ENCODE data around the gene DCDC2C. TPM values are rescaled to one million over a fixed set of nuclear protein-coding genes. Genes with fewer than 3 reads are reported as not detected.

Gene DCDC2C
- total RNA-seq, 1 donor from 2014 or later: not detected

DNA sequence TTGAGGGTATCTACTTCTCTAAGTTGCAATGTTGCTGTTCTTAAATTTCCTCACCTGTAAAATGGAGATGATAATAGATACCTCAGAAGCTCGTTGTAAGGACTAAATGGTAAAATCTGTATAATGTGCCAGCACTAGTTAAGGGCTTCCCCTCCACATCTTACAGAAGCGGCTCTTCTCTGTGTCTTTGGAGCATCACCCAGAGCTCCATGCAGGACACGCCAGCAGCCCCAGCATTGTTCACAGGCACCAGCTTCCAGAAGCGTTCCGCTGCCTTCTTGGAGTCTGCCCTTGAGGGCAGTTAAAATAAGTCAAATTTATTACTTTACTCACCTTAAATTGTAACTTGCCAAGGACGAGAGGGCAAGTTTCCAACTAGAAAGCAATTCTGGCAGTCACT is 5.8 kb downstream of the DCDC2C start:
- no peak for DNase-seq (ENCODE audit: low read depth)

GRCh38 chr2:3712424-3712823 is 9.0 kb downstream of the DCDC2C start:
- DNase-seq (ENCODE audit: low read depth): no peak

DNA sequence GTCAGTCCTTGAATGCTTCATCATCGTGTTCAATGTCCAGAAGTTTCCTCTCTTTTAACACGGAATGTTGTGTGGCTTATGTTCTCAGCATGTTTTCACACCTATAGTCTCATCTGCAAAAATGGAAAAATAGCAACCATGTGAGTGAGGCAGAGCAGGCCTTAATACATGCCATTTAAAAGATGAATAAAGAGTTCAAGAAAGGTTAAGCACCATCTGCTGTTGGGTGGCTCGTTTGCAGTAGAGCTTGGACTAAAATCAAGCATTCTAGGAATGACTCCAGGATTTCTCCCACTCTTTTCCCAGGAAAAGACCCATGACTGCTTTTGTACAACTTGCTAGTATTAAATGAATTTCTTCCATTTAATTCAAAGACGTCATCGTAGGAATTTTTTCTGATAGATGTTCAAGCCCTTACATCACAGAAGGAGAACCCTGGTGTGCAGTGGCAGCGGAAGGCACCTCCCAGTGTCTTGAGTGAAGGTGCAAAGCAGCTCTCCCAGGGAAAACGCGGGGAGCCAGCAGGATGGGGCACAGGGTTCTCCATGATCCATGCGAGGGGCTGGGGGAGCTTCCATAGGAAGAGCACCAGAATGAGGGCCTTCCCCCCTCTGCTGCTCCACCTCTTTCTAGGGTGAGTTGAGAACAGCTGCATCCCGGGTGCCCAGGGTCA is 9.6 kb downstream of the DCDC2C start:
- no peak for DNase-seq (ENCODE audit: low read depth)

DNA sequence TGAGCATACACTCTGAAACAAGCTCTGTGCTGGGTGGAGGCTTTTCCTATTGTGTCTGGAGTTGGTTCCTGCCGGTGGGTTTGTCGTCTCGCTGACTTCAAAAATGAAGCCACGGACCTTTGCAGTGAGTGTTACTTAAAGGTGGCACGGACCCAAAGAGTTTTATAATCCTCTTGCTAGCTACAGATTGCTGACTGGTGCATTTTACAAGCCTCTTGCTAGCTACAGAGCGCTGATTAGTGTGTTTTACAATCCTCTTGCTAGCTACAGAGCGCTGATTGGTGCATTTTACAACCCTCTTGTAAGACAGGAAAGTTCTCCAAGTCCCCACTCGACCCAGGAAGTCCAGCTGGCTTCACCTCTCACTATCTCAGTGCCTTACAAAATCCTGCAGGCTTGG is 15.3 kb downstream of the DCDC2C start:
- no peak for DNase-seq (ENCODE audit: low read depth)

- DNase-seq (ENCODE audit: low read depth): no peak
Measured at GRCh38 chr2:3725002-3725401, 21.6 kb downstream of the DCDC2C start.

DNA sequence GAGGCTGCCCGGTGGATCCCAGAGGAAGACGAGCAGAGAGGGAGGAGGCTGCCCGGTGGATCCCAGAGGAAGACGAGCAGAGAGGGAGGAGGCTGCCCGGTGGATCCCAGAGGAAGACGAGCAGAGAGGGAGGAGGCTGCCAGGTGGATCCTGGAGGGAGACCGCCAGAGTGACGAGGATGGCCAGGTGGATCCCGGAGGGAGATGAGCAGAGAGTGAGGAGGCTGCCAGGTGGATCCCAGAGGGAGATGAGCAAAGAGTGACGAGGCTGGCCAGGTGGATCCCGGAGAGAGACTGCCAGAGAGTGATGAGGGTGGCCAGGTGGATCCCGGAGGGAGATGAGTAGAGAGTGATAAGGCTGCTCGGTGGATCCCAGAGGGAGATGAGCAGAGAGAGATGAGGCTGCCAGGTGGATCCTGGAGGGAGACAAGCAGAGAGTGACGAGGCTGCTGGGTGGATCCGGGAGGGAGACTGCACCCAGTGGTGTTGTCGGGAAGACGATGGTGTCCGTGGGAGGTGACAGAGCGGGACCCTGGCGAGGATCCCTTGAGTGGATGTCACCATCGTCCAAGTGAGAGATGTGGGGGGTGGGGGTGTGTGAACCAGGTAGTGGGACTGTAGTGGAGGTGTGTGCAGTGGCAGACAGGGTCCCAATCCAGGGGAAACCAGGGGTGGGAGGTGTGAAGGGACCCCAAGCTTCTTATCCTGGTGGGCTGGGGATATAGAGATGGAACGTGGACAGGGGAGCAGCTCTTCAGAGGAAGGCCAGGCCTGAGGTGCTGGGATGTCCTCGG is 22.3 kb downstream of the DCDC2C start:
- DNase-seq (ENCODE audit: low read depth): no peak

DNA sequence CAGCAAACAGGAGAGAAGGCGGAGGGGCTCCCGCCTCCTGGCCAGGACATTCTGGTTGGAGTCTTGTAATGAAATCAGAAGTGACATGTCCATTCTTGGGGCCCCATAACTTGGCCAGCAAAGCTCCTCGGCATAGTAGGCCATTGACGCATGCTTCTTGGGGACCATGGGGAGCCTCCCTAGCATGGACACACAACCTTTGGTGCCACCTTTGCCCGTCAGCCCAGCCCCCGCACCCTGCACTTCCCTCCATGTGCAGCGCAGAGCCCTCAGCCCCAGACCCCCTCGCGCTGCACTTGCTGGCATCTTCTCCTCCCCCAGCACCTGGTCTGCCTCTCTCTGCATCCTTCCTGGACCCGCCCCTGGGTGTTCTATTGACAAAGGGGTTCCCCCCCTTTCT is 23.1 kb downstream of the DCDC2C start:
- DNase-seq (ENCODE audit: low read depth): no peak

GRCh38 chr2:3727397-3728045 is 24.1 kb downstream of the DCDC2C start:
- no peak for DNase-seq (ENCODE audit: low read depth)

GRCh38 chr2:3728104-3729054 is 25.0 kb downstream of the DCDC2C start:
- peak; percentile 33 for DNase-seq (ENCODE audit: low read depth)

- no peak for DNase-seq (ENCODE audit: low read depth)
Measured at GRCh38 chr2:3729055-3729448, 25.7 kb downstream of the DCDC2C start.

- DNase-seq (ENCODE audit: low read depth): no peak
Measured at GRCh38 chr2:3729786-3730185, 26.4 kb downstream of the DCDC2C start.

- peak; percentile 2 for DNase-seq (ENCODE audit: low read depth)
Measured at GRCh38 chr2:3730646-3731045, 27.3 kb downstream of the DCDC2C start.

DNA sequence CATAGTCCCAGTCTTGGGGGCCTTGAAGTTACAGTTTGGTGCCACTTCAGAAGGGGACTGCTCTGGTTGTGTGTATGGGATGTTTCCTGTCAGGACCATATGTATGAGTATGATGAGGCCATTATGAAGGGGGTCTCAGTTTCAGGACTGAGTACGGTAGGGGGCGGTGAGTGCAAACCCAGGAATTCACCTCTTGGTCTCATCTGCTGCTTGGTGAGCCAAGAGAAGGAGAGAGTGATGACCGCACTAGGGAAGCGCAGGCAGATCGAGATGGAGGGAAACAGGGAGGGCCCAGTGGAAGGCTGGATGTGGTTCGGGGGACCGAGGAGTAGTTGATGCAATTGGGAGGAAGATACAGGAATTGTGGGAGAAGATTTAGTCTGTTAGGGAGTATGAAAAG is 28.5 kb downstream of the DCDC2C start:
- DNase-seq (ENCODE audit: low read depth): no peak

GRCh38 chr2:3736112-3736511 is 32.7 kb downstream of the DCDC2C start:
- DNase-seq (ENCODE audit: low read depth): no peak

DNA sequence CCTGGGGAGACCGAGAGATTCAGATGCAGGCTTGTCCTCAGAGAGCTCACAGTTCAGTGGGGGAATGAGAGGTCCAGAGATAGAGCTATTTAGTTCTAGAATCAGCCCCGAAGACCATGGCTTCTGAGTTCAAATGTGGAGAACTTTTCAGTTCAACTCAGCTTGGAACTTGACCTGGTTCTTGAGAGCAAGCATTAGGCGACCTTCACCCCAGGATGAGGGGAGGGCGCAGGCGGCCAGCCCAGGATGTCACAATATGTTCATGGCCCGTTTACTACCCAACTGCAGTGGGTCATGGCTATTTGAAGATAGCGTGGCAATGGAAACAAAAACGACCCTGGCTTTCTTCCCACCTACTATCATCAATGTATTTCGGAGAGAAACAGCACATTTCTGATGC is 33.8 kb downstream of the DCDC2C start:
- DNase-seq (ENCODE audit: low read depth): no peak

- peak; percentile 3 for DNase-seq (ENCODE audit: low read depth)
Measured at GRCh38 chr2:3738454-3738853, 35.1 kb downstream of the DCDC2C start.

DNA sequence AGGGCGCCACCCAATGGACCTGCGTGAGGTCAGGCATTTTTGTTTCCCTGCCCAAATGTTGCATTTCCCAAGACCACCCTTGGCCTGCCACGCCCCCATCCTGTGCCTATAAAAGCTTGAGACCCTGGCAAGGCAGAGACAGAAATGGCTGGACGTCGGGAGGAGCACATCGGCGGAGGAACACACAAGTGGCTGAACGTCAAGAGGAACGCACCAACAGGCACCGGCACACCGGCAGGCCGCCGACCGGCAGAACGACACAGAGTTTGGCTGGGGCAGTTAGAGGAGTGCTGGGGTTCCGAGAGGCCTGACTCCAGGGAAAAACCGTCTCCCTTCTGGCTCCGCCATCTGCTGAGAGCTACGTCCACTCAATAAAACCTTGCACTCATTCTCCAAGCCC is 35.9 kb downstream of the DCDC2C start:
- DNase-seq (ENCODE audit: low read depth): no peak

GRCh38 chr2:3741396-3741795 is 38.0 kb downstream of the DCDC2C start:
- no peak for DNase-seq (ENCODE audit: low read depth)

DNA sequence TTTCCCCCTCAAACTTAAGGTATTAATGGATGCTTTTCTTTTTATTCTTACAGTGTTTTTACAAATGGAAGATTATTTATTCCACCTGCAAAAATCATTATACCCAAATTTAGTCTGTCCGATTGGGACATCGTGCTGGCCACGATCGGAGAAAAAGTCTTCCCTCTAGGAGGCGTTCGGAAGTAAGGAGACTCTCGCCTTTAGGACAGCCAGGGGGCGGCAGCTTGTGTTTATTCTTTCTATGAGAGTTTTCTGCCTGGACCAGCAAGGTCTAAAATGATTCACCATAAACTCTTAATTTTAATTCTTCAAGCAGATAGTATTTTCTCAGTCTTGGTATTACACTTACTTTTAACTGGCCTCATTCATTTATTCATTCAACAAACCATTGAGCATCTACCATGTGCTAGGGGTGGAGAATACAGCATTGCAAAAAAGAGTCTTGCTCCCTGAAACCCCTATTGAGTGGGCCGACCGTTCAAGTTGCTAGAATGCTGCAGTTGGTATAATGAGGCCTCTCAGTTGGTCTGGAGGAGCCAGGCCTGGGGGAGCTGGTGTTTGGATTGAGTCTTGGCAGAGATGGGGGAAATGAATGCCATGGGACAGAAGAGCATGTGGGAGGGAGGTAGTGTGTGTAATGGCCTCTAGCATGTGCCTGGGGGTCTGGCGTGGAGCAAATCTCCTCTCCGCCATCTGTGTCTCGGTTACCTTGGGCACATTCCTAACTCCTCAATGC is 38.7 kb downstream of the DCDC2C start:
- DNase-seq (ENCODE audit: low read depth): no peak

DNA sequence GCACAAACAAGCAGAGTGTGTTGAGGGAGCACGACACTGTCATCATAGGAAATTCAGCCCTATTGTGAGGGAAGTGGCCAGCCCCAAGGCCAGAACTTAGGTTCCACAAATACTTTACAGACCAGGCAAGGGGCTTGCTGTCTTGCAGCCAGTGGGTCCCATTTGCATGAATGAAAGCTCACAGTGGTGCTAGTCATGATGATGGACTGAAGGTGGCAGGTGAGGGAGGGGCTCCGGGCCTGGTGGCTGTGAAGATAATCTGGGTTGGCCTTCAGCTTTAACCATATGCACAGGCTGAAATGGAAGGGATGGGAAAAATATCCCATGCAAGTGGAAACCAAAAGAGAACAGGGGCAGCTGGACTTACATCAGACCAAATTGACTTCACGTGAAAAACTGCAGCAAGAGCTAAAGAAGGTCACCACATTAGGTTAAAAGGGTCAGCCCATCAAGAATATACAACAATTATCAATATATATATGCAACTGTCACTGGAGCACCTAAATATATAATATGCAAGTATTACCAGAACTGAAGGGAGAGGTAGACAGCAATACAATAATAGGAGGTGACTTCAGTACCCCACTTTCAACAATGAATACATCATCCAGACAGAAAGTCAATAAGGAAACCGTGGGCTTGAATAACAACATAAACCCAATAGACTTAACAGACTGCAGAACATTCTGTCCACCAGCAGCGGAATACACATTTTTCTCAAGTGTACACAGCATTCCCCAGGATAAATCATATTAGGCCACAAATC is 39.6 kb downstream of the DCDC2C start:
- DNase-seq (ENCODE audit: low read depth): no peak
